HCT116 (cell line): ENCODE results near the gene AP5S1.

ENCODE experiments used
- EZH2 ChIP-seq: fragments of 200-600 bp; sonication (generic); IDR thresholded peaks from 2 replicates; pipeline ENCODE4 v1.6.1; 2017; ENCODE audit warnings: antibody characterized with exemption, mixed run types
- POLR2AphosphoS5 ChIP-seq: IDR thresholded peaks from 2 replicates; pipeline ENCODE4 v1.6.1; 2011; ENCODE audit warnings: mild to moderate bottlenecking, low read depth, low read length, moderate library complexity
- REST ChIP-seq: IDR thresholded peaks from 2 replicates; pipeline ENCODE4 v1.6.1; 2012; ENCODE audit warnings: low read depth
- ZNF274 ChIP-seq: fragments of 200-500 bp; sonication (Bioruptor generic); IDR thresholded peaks from 2 replicates; pipeline ENCODE4 v1.6.1; 2014; ENCODE audit warnings: mild to moderate bottlenecking, low read depth, low read length, inconsistent platforms
- TF ChIP-seq, protein P1 (sequence below), 3 experiments: fragments of 200-600 bp in 1 of 3; sonication (generic) in 1 of 3; IDR thresholded peaks in 2 of 3; conservative IDR thresholded peaks in 1 of 3; 2 replicates each; pipeline ENCODE4 v1.5.1; 2012 to 2017; ENCODE audit warnings: low read depth in 2 of 3, low read length in 2 of 3, antibody characterized with exemption in 1 of 3, borderline replicate concordance in 1 of 3, control low read depth in 1 of 3, mild to moderate bottlenecking in 1 of 3, mixed read lengths in 1 of 3, mixed run types in 1 of 3, moderate library complexity in 1 of 3; ENCODE audit not compliant: insufficient read depth in 1 of 3

DNA sequence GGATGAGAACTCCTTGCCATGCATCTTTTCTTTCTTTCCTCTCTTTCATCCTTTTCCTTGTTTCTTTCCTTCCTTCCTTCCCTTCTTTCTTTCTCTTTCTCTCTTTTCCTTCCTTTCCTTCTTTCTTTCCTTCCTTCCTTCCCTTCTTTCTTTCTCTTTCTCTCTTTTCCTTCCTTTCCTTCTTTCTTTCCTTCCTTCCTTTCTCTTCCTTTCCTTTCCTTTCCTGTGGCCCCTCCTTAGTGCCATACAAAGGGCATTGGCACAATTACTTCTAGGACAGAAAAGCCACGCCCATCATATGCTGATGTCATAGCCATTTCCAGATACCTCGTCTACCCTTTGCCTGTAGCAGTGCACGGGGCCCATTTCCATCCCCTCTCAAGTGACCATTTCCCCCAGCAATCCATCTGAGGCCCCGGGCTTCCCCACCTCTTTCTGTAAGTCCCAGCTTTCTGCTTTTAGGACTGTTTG, 31.6 kb upstream of the AP5S1 start:
- TF ChIP-seq, protein P1, sequence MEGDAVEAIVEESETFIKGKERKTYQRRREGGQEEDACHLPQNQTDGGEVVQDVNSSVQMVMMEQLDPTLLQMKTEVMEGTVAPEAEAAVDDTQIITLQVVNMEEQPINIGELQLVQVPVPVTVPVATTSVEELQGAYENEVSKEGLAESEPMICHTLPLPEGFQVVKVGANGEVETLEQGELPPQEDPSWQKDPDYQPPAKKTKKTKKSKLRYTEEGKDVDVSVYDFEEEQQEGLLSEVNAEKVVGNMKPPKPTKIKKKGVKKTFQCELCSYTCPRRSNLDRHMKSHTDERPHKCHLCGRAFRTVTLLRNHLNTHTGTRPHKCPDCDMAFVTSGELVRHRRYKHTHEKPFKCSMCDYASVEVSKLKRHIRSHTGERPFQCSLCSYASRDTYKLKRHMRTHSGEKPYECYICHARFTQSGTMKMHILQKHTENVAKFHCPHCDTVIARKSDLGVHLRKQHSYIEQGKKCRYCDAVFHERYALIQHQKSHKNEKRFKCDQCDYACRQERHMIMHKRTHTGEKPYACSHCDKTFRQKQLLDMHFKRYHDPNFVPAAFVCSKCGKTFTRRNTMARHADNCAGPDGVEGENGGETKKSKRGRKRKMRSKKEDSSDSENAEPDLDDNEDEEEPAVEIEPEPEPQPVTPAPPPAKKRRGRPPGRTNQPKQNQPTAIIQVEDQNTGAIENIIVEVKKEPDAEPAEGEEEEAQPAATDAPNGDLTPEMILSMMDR (IDR thresholded peaks at IDR 0.05 in 2 of 3, conservative IDR thresholded peaks at IDR 0.05 in 1 of 3; ENCODE audit: borderline replicate concordance in 1 of 3, insufficient read depth in 1 of 3, low read depth in 2 of 3, low read length in 2 of 3), result no peak
- no peak for TF ChIP-seq REST
- no peak for TF ChIP-seq EZH2
- no peak for TF ChIP-seq ZNF274
- no peak for TF ChIP-seq POLR2AphosphoS5
